ENCODE results near the gene USP15. TPM values are rescaled to one million over a fixed set of nuclear protein-coding genes. Genes with fewer than 3 reads are reported as not detected.

USP15 gene
- total RNA-seq, 4 donors from 2014 or later = 71.1 to 335 (median 97.0) TPM

GRCh38 chr12:62239571-62239970 lies 20.6 kb upstream of the USP15 start:
- Histone ChIP-seq H3K4me1 (no peaks in the 10 kb centered on the region), H3K27me3 (no peaks in the 10 kb centered on the region), H3K4me3 (no peak overlapping the region), H3K27ac (no peak overlapping the region), H3K9me3 (no peaks in the 10 kb centered on the region), H3K36me3 (no peaks in the 10 kb centered on the region)
- WGBS, 2 donors (ENCODE audit: low coverage in 1 of 2) = 92 to 100% methylated on average over 1 to 2 of the region's 2 CpGs
- intact Hi-C loops (cut with DNase I; ENCODE audit: low total_unique reads) (no loop called here), in situ Hi-C loops (cut with MboI; ENCODE audit: low pct_ligation_motif_present in 1 of 4, low pct_unique_long_range_greater_than_20kb in 1 of 4, low sequenced_read_pairs in 3 of 4) (no loop called here)
- DNase-seq = no peak
- TF ChIP-seq POLR2AphosphoS5 (IDR thresholded peaks at IDR 0.05) (no peak), EP300 (IDR thresholded peaks at IDR 0.05; ENCODE audit: low read depth) (no peak), POLR2A (IDR thresholded peaks at IDR 0.05) (no peak), CTCF (IDR thresholded peaks at IDR 0.05) (no peak)

- in situ Hi-C loops (cut with MboI; ENCODE audit: low pct_ligation_motif_present in 1 of 4, low pct_unique_long_range_greater_than_20kb in 1 of 4, low sequenced_read_pairs in 3 of 4) (no loop called here), intact Hi-C loops (cut with DNase I; ENCODE audit: low total_unique reads) (no loop called here)
- Histone ChIP-seq H3K27ac (no peak overlapping the region), H3K36me3 (no peaks in the 10 kb centered on the region), H3K4me3 (no peak overlapping the region), H3K27me3 (no peaks in the 10 kb centered on the region), H3K9me3 (no peaks in the 10 kb centered on the region), H3K4me1 (no peaks in the 10 kb centered on the region)
- 77 to 84% methylated on average over 3 of the region's 3 CpGs for WGBS, 2 donors (ENCODE audit: low coverage in 1 of 2)
- no peak for TF ChIP-seq POLR2AphosphoS5 (IDR thresholded peaks at IDR 0.05)
- no peak for TF ChIP-seq CTCF (IDR thresholded peaks at IDR 0.05)
- no peak for TF ChIP-seq POLR2A (IDR thresholded peaks at IDR 0.05)
- TF ChIP-seq EP300 (IDR thresholded peaks at IDR 0.05; ENCODE audit: low read depth) = no peak
- no peak for DNase-seq
These were observed 12.7 kb upstream of the USP15 start for GRCh38 chr12:62247281-62248045.

- H3K9me3 ChIP-seq = no peaks in the 10 kb centered on the region
- intact Hi-C loops (cut with DNase I; ENCODE audit: low total_unique reads) (no loop called here), in situ Hi-C loops (cut with MboI; ENCODE audit: low pct_ligation_motif_present in 1 of 4, low pct_unique_long_range_greater_than_20kb in 1 of 4, low sequenced_read_pairs in 3 of 4) (no loop called here)
- H3K27me3 ChIP-seq = no peaks in the 10 kb centered on the region
- H3K4me1 ChIP-seq = no peaks in the 10 kb centered on the region
- no peak overlapping the region for H3K4me3 ChIP-seq
- 80 to 94% methylated on average over 1 of the region's 1 CpG for WGBS, 2 donors (ENCODE audit: low coverage in 1 of 2)
- no peak for DNase-seq
- H3K36me3 ChIP-seq = no peaks in the 10 kb centered on the region
- no peak overlapping the region for H3K27ac ChIP-seq
- TF ChIP-seq POLR2AphosphoS5 (IDR thresholded peaks at IDR 0.05) (no peak), EP300 (IDR thresholded peaks at IDR 0.05; ENCODE audit: low read depth) (no peak), CTCF (IDR thresholded peaks at IDR 0.05) (no peak), POLR2A (IDR thresholded peaks at IDR 0.05) (no peak)
These were observed 11.3 kb upstream of the USP15 start for GRCh38 chr12:62248873-62249272.

GRCh38 chr12:62249419-62249818 lies 10.8 kb upstream of the USP15 start:
- 85 to 90% methylated on average over 2 of the region's 2 CpGs for WGBS, 2 donors (ENCODE audit: low coverage in 1 of 2)
- no peak for TF ChIP-seq CTCF (IDR thresholded peaks at IDR 0.05)
- TF ChIP-seq POLR2A (IDR thresholded peaks at IDR 0.05) = no peak
- no peak for TF ChIP-seq EP300 (IDR thresholded peaks at IDR 0.05; ENCODE audit: low read depth)
- no peak for TF ChIP-seq POLR2AphosphoS5 (IDR thresholded peaks at IDR 0.05)
- Histone ChIP-seq H3K4me3 (no peak overlapping the region), H3K9me3 (no peaks in the 10 kb centered on the region), H3K4me1 (no peaks in the 10 kb centered on the region), H3K27me3 (no peaks in the 10 kb centered on the region), H3K36me3 (no peaks in the 10 kb centered on the region), H3K27ac (no peak overlapping the region)
- no peak for DNase-seq
- in situ Hi-C loops (cut with MboI; ENCODE audit: low pct_ligation_motif_present in 1 of 4, low pct_unique_long_range_greater_than_20kb in 1 of 4, low sequenced_read_pairs in 3 of 4) = no loop called here
- intact Hi-C loops (cut with DNase I; ENCODE audit: low total_unique reads) = no loop called here

All from transverse colon (tissue), 4 donors.